Adrenal gland (tissue), 12 donors: ENCODE results near the gene CENPL. TPM values are rescaled to one million over a fixed set of nuclear protein-coding genes. Genes with fewer than 3 reads are reported as not detected.

Experiments
- DNase-seq, 7 donors: peaks; one replicate each; pipeline ENCODE4 v3.0.0-alpha.2; 2019 to 2020
- H3K27ac ChIP-seq, 5 donors: fragments of 200-600 bp; sonication (generic) in 4 of 5; 1 replicate in 3 of 5; 2 replicates in 2 of 5; pipeline versions ENCODE4 v1.5.1 to v1.8.0; 2016 to 2020; ENCODE audit warnings: mild to moderate bottlenecking in 1 of 5
- H3K27me3 ChIP-seq: fragments of 200-600 bp; 2 replicates; pipeline ENCODE4 v1.8.0; 2021
- H3K36me3 ChIP-seq, 2 donors: fragments of 200-600 bp; replicated peaks in 1 of 2; 1 replicate in 1 of 2; 2 replicates in 1 of 2; pipeline versions ENCODE4 v1.5.1 to v1.8.0; 2018 to 2022
- H3K4me1 ChIP-seq, 2 donors: fragments of 200-600 bp; replicated peaks in 1 of 2; 1 replicate in 1 of 2; 2 replicates in 1 of 2; pipeline versions ENCODE4 v1.5.1 to v1.8.0; 2018 to 2021
- H3K4me3 ChIP-seq, 4 donors: fragments of 200-600 bp; sonication (generic) in 3 of 4; one replicate each; pipeline ENCODE4 v1.5.1; 2016 to 2018
- H3K9me3 ChIP-seq, 3 donors: fragments of 200-600 bp; sonication (generic) in 1 of 3; replicated peaks in 1 of 3; 1 replicate in 2 of 3; 2 replicates in 1 of 3; pipeline versions ENCODE4 v1.5.1 to v1.8.0; 2016 to 2021
- CTCF ChIP-seq, 6 experiments: fragments of 450-650 bp in 4 of 6; fragments of 200-600 bp in 2 of 6; sonication (generic) in 1 of 6; IDR thresholded peaks; 1 replicate in 5 of 6; 2 replicates in 1 of 6; pipeline versions ENCODE4 v1.5.1 to v1.8.0; 2016 to 2021; ENCODE audit warnings: antibody characterized with exemption in 6 of 6, mild to moderate bottlenecking in 2 of 6, moderate library complexity in 1 of 6
- POLR2A ChIP-seq, 2 donors: fragments of 450-650 bp; IDR thresholded peaks; one replicate each; pipeline ENCODE4 v1.6.1; 2017; ENCODE audit warnings: antibody characterized with exemption in 2 of 2, mild to moderate bottlenecking in 2 of 2, moderate library complexity in 1 of 2
- WGBS, 4 donors: extraction: QIAGEN DNeasy Blood & Tissue Kit in 2 of 4; methylation state at CpG; one replicate each; pipeline versions ENCODE4 v1.1.5 to v1.1.7; 2013 to 2017; 5-methylcytosine and 5-hydroxymethylcytosine counted together
- intact Hi-C, 2 donors: fragments of 100-400 bp; cut with DNase I; formaldehyde crosslinking; loops; one replicate each; pipeline versions ENCODE4 v1.14.1 to v1.15.0; 2022 to 2023
- polyA plus RNA-seq, 3 donors: library from polyadenylated mRNA; stranded (reverse); fragments of 200-250 nt in 2 of 3; fragments of 350-450 nt in 1 of 3; fragmentation: Illumina TruSeq in 1 of 3; extraction: RNeasy Lipid Tissue Mini Kit (QIAGEN cat#74804) in 1 of 3; gene quantifications; one replicate each; pipeline ENCODE4 v1.2.3, GENCODE V29; 2013 to 2014
- small RNA-seq, 2 donors: library from RNA; depleted of rRNA; stranded (forward); fragments of <200 nt; gene quantifications; one replicate each; pipeline ENCODE3, GENCODE V24; 2016
- total RNA-seq, 9 donors: library from RNA; depleted of rRNA in 4 of 9; stranded (reverse); fragments of >200 nt in 4 of 9; fragments of 120-200 nt in 1 of 9; fragmentation: NEBNext Ultra II Directional in 1 of 9; extraction: Animal tissue kit (Norgen Biotek cat#: 25700) in 1 of 9; gene quantifications; one replicate each; pipeline versions ENCODE4 v1.1.0 to v1.2.4, GENCODE V29; 2013 to 2023
- donor health status: healthy with polysubstance abuse.
- donor health status: Bipolar disorder and iron deficiency.
- donor health status: DM: yes; HTN: yes; CAD: no.
- donor health status: DM: no; HTN: no; CAD: no.
- donor health status: DM: no; HTN: no; CAD: no.
- donor health status: DM: yes; HTN: yes; CAD: no.

CENPL gene
- total and polyA plus RNA-seq, 12 donors, result 0.94 to 63.3 (median 5.4) TPM

GRCh38 chr1:173758980-173759379 is 65.7 kb downstream of the CENPL start:
- Histone ChIP-seq H3K27me3 (no peaks in the 10 kb centered on the region), H3K4me3 (no peak overlapping the region), H3K27ac (no peak overlapping the region), H3K36me3 (peaks cover 0 to 49% of the 10 kb centered on the region in 2 donors), H3K9me3 (no peaks in the 10 kb centered on the region), H3K4me1 (no peaks in the 10 kb centered on the region)
- TF ChIP-seq POLR2A (IDR thresholded peaks at IDR 0.05) (no peak), CTCF (IDR thresholded peaks at IDR 0.05) (no peak)
- intact Hi-C loops, result no loop called here
- 94 to 99% (median 98%) methylated on average over 5 of the region's 5 CpGs for WGBS, 4 donors
- DNase-seq, result no peak

GRCh38 chr1:173758110-173758509 is 66.6 kb downstream of the CENPL start:
- Histone ChIP-seq H3K36me3 (peaks cover 0 to 58% of the 10 kb centered on the region in 2 donors), H3K4me3 (no peak overlapping the region), H3K27ac (no peak overlapping the region), H3K9me3 (no peaks in the 10 kb centered on the region), H3K4me1 (no peaks in the 10 kb centered on the region), H3K27me3 (no peaks in the 10 kb centered on the region)
- intact Hi-C loops, result no loop called here
- 96 to 99% (median 98%) methylated on average over 7 of the region's 7 CpGs for WGBS, 4 donors
- DNase-seq, result no peak
- TF ChIP-seq CTCF (IDR thresholded peaks at IDR 0.05), result no peak
- TF ChIP-seq POLR2A (IDR thresholded peaks at IDR 0.05), result no peak

GRCh38 chr1:173757666-173758065 is 67.0 kb downstream of the CENPL start:
- no peaks in the 10 kb centered on the region for H3K4me1 ChIP-seq
- DNase-seq, result no peak
- H3K27me3 ChIP-seq, result no peaks in the 10 kb centered on the region
- peaks cover 0 to 61% of the 10 kb centered on the region in 2 donors for H3K36me3 ChIP-seq
- no peak for TF ChIP-seq POLR2A (IDR thresholded peaks at IDR 0.05)
- TF ChIP-seq CTCF (IDR thresholded peaks at IDR 0.05), result no peak
- no peak overlapping the region for H3K4me3 ChIP-seq
- no peak overlapping the region for H3K27ac ChIP-seq
- WGBS, 4 donors, result 93 to 98% (median 98%) methylated on average over 4 of the region's 4 CpGs
- H3K9me3 ChIP-seq, result no peaks in the 10 kb centered on the region
- intact Hi-C loops, result no loop called here

DNA sequence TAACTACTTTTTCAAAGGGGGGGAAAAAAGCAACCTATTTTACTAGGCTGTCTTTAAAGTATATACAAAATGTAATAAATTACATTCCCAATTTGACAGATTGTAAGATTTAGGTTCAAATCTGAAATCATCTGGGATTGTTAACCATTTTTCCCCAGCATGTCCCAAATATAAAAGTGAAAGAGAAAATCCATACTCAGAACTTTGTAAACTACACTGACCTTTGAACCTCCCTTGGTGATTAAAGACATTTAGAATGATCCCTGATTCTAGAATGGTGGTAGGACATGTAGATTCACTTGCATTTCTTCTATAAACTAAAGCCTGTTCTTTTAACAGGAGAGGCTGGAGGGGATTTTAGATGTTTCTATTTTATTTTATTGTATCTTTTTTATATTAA is 70.9 kb downstream of the CENPL start:
- H3K9me3 ChIP-seq, result no peaks in the 10 kb centered on the region
- TF ChIP-seq CTCF (IDR thresholded peaks at IDR 0.05) (no peak), POLR2A (IDR thresholded peaks at IDR 0.05) (no peak)
- peaks cover 0 to 65% of the 10 kb centered on the region in 2 donors for H3K36me3 ChIP-seq
- no peaks in the 10 kb centered on the region for H3K4me1 ChIP-seq
- no peak overlapping the region for H3K4me3 ChIP-seq
- no peak for DNase-seq
- intact Hi-C loops, result no loop called here
- no peak overlapping the region for H3K27ac ChIP-seq
- no peaks in the 10 kb centered on the region for H3K27me3 ChIP-seq

Small RNAs within 50 kb of the gene (small RNA-seq; reads per million reads assigned to genes)
- gene RF00019, result 0 reads per million in 2 donors

Other genes starting within 250 kb of the CENPL start
- gene SLC9C2, start 221.8 kb downstream of the CENPL start, total RNA-seq, result 1 to 10 TPM in 1 of 9 donors, under 1 TPM in 4, not detected in 4; 0.11 to 1.2 (median 0.13) TPM
- under 1 TPM; 0.32 to 0.38 (median 0.34) TPM for gene SLC9C2, start 221.8 kb downstream of the CENPL start, polyA plus RNA-seq
- gene TEX50, start 189.5 kb downstream of the CENPL start, total RNA-seq, result not detected
- gene TEX50, start 189.5 kb downstream of the CENPL start, polyA plus RNA-seq, result not detected
- gene ANKRD45, start 155.0 kb downstream of the CENPL start, total RNA-seq, result 1 to 10 TPM in 2 of 9 donors, under 1 TPM in 5, not detected in 2; 0.41 to 2.3 (median 0.78) TPM
- 1 to 10 TPM in 1 of 3 donors, under 1 TPM in 2; 0.56 to 1.3 (median 0.74) TPM for gene ANKRD45, start 155.0 kb downstream of the CENPL start, polyA plus RNA-seq
- gene KLHL20, start 109.9 kb downstream of the CENPL start, total RNA-seq, result 10 to 100 TPM; 19.7 to 42.5 (median 25.6) TPM
- 10 to 100 TPM in 1 of 3 donors, 1 to 10 TPM in 2; 4.6 to 22.4 (median 7.7) TPM for gene KLHL20, start 109.9 kb downstream of the CENPL start, polyA plus RNA-seq
- 10 to 100 TPM; 20.4 to 33.5 (median 25.4) TPM for gene DARS2, start 210 bp downstream of the CENPL start, total RNA-seq
- gene DARS2, start 210 bp downstream of the CENPL start, polyA plus RNA-seq, result 10 to 100 TPM in 1 of 3 donors, 1 to 10 TPM in 2; 6.2 to 35.1 (median 8.7) TPM
- gene GAS5, start 43.1 kb upstream of the CENPL start, total RNA-seq, result 100 to 1,000 TPM; 112 to 486 (median 253) TPM
- 100 to 1,000 TPM; 116 to 720 (median 678) TPM for gene GAS5, start 43.1 kb upstream of the CENPL start, polyA plus RNA-seq
- gene ZBTB37, start 43.5 kb upstream of the CENPL start, total RNA-seq, result 10 to 100 TPM in 5 of 9 donors, 1 to 10 TPM in 4; 5.1 to 20.4 (median 11.2) TPM
- 1 to 10 TPM in 2 of 3 donors, under 1 TPM in 1; 0.91 to 4.2 (median 3.6) TPM for gene ZBTB37, start 43.5 kb upstream of the CENPL start, polyA plus RNA-seq
- 1 to 10 TPM in 2 of 9 donors, under 1 TPM in 4, not detected in 3; 0.19 to 1.2 (median 0.66) TPM for gene SERPINC1, start 92.4 kb upstream of the CENPL start, total RNA-seq
- under 1 TPM in 2 of 3 donors, not detected in 1; 0.40 to 0.49 TPM for gene SERPINC1, start 92.4 kb upstream of the CENPL start, polyA plus RNA-seq
- 10 to 100 TPM; 19.3 to 36.2 (median 25.0) TPM for gene RC3H1, start 197.5 kb upstream of the CENPL start, total RNA-seq
- gene RC3H1, start 197.5 kb upstream of the CENPL start, polyA plus RNA-seq, result 10 to 100 TPM in 1 of 3 donors, 1 to 10 TPM in 2; 3.6 to 12.1 (median 6.7) TPM